Inferior parietal cortex (tissue), 1 donor: ENCODE measurements around the gene LIPE.
"Not testable (repeated sequence)": the region's sequence is repeated elsewhere in the genome, so short reads cannot be mapped to it uniquely, and the experiment has no call there.

Experiments
- DNase-seq: peaks from one replicate; pipeline ENCODE4 v3.0.0-alpha.2; 2016; ENCODE audit errors: extremely low spot score

Gene LIPE

GRCh38 chr19:42448306-42448705 is 21.1 kb upstream of the LIPE start:
- not testable (repeated sequence) for DNase-seq

- DNase-seq = no peak
These were observed 18.8 kb upstream of the LIPE start for GRCh38 chr19:42445948-42446347.

GRCh38 chr19:42443944-42444398 is 16.8 kb upstream of the LIPE start:
- no peak for DNase-seq

- no peak for DNase-seq
These were observed 15.6 kb upstream of the LIPE start, which contains the start of gene CXCL17 for GRCh38 chr19:42442833-42443232. Gene CXCL17, minus strand, starts transcription at chr19:42442946. Its CDS starts 114 bp downstream, at chr19:42442832.

- no peak for DNase-seq
These were observed 13.9 kb upstream of the LIPE start for GRCh38 chr19:42441049-42441445.

GRCh38 chr19:42440357-42441048 is 13.3 kb upstream of the LIPE start:
- peak; percentile 63 for DNase-seq

GRCh38 chr19:42436006-42436405 is 8.8 kb upstream of the LIPE start:
- no peak for DNase-seq

- no peak for DNase-seq
These were observed 8.1 kb upstream of the LIPE start for GRCh38 chr19:42435316-42435715.

GRCh38 chr19:42433503-42434260 is 6.5 kb upstream of the LIPE start:
- DNase-seq = peak; percentile 82

GRCh38 chr19:42431486-42431885 is 4.3 kb upstream of the LIPE start:
- DNase-seq = no peak

GRCh38 chr19:42428676-42429075 is 1.5 kb upstream of the LIPE start:
- no peak for DNase-seq

- DNase-seq = no peak
These were observed 545 bp downstream of the LIPE start for GRCh38 chr19:42426643-42427042.

GRCh38 chr19:42424712-42425131 is 2.5 kb downstream of the LIPE start:
- DNase-seq = no peak

- DNase-seq = no peak
These were observed 2.9 kb downstream of the LIPE start for GRCh38 chr19:42424345-42424707.

GRCh38 chr19:42423462-42424344 is 3.5 kb downstream of the LIPE start:
- peak; percentile 92 for DNase-seq

- DNase-seq = peak; percentile 54
These were observed 4.2 kb downstream of the LIPE start for GRCh38 chr19:42422901-42423461.

- no peak for DNase-seq
These were observed 4.9 kb downstream of the LIPE start for GRCh38 chr19:42422092-42422900.

GRCh38 chr19:42421591-42422031 is 5.6 kb downstream of the LIPE start:
- no peak for DNase-seq

- no peak for DNase-seq
These were observed 6.1 kb downstream of the LIPE start for GRCh38 chr19:42421101-42421500.

- DNase-seq = no peak
These were observed 7.1 kb downstream of the LIPE start for GRCh38 chr19:42420055-42420544.

GRCh38 chr19:42419309-42419708 is 7.9 kb downstream of the LIPE start:
- no peak for DNase-seq
